HEK293 (cell line): ENCODE measurements around the gene CLGN.

Experiments
- KLF16 ChIP-seq: fragments of 450-650 bp; formaldehyde crosslinking; IDR thresholded peaks from 2 replicates; pipeline ENCODE4 v1.5.1; 2017; ENCODE audit warnings: missing biosample characterization, missing genetic modification characterization
- SP7 ChIP-seq: fragments of 450-650 bp; formaldehyde crosslinking; IDR thresholded peaks from 2 replicates; pipeline ENCODE4 v1.5.1; 2016; ENCODE audit warnings: missing biosample characterization, missing genetic modification characterization
- ZNF121 ChIP-seq: fragments of 450-650 bp; formaldehyde crosslinking; IDR thresholded peaks from 2 replicates; pipeline ENCODE4 v1.5.1; 2016; ENCODE audit warnings: missing biosample characterization, missing genetic modification characterization
- ZNF274 ChIP-seq, 2 experiments: fragments of 200-500 bp in 1 of 2; fragments of 450-650 bp in 1 of 2; sonication (Bioruptor generic) in 1 of 2; formaldehyde crosslinking in 1 of 2; IDR thresholded peaks; 2 replicates each; pipeline versions ENCODE4 v1.5.1 to v1.6.1; 2014 to 2016; ENCODE audit warnings: borderline replicate concordance in 1 of 2, inconsistent platforms in 1 of 2, low read length in 1 of 2, missing biosample characterization in 1 of 2, missing genetic modification characterization in 1 of 2
- ZNF561 ChIP-seq: fragments of 450-650 bp; IDR thresholded peaks from 2 replicates; pipeline ENCODE4 v1.5.1; 2018; ENCODE audit warnings: missing biosample characterization, missing genetic modification characterization, borderline replicate concordance
- ZNF677 ChIP-seq: fragments of 450-650 bp; IDR thresholded peaks from 2 replicates; pipeline ENCODE4 v1.5.0; 2018; ENCODE audit warnings: missing biosample characterization, mild to moderate bottlenecking, missing genetic modification characterization, moderate library complexity
- ZNF701 ChIP-seq: fragments of 450-650 bp; formaldehyde crosslinking; IDR thresholded peaks from 2 replicates; pipeline ENCODE4 v1.5.1; 2016; ENCODE audit warnings: missing biosample characterization, missing genetic modification characterization
- TF ChIP-seq, protein P1 (sequence below): fragments of 450-650 bp; formaldehyde crosslinking; IDR thresholded peaks from 2 replicates; pipeline ENCODE4 v1.5.1; 2016; ENCODE audit warnings: missing biosample characterization, missing genetic modification characterization
- TF ChIP-seq, protein P2 (sequence below): fragments of 450-650 bp; formaldehyde crosslinking; conservative IDR thresholded peaks from 2 replicates; pipeline ENCODE4 v1.5.1; 2016; ENCODE audit warnings: low read depth, missing biosample characterization, missing genetic modification characterization
- TF ChIP-seq, protein P3 (sequence below): fragments of 450-650 bp; formaldehyde crosslinking; IDR thresholded peaks from 2 replicates; pipeline ENCODE4 v1.5.1; 2016; ENCODE audit warnings: missing biosample characterization, missing genetic modification characterization
- TF ChIP-seq, protein P4 (sequence below): fragments of 450-650 bp; formaldehyde crosslinking; IDR thresholded peaks from 2 replicates; pipeline ENCODE4 v1.5.1; 2016; ENCODE audit warnings: missing biosample characterization, missing genetic modification characterization
- TF ChIP-seq, protein P5 (sequence below): fragments of 450-650 bp; formaldehyde crosslinking; IDR thresholded peaks from 2 replicates; pipeline ENCODE4 v1.5.1; 2016; ENCODE audit warnings: missing biosample characterization, missing genetic modification characterization, borderline replicate concordance

DNA sequence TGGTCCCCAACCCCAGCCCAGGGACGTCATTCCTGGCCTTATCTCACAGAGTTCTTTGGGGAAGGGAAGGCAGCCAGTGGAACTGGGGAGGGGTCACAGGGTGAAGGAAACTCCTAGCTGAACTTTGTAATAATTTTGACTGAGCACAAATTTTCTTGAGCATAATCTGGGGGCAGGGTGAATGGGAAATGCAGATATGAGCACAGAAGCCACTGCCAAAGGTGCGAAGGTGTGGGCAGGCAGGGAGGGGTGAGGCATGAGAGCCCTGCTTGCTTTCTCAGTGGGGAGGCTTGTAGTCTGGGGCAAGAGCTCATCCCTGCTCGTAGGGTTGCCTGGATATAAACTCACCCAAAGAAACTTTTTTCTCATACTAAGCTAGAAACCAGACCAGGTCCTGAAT is 35.7 kb upstream of the CLGN start:
- TF ChIP-seq ZNF677 (tag by site-specific recombination) (no peak), KLF16 (tag by site-specific recombination) (no peak), ZNF274 (IDR thresholded peaks at IDR 0.05; ENCODE audit: low read length) (no peak), ZNF274 (tag by site-specific recombination; IDR thresholded peaks at IDR 0.05; ENCODE audit: borderline replicate concordance) (no peak), ZNF561 (no peak), ZNF121 (tag by site-specific recombination) (no peak), SP7 (tag by site-specific recombination) (no peak), ZNF701 (tag by site-specific recombination) (no peak)
- TF ChIP-seq, protein P1, sequence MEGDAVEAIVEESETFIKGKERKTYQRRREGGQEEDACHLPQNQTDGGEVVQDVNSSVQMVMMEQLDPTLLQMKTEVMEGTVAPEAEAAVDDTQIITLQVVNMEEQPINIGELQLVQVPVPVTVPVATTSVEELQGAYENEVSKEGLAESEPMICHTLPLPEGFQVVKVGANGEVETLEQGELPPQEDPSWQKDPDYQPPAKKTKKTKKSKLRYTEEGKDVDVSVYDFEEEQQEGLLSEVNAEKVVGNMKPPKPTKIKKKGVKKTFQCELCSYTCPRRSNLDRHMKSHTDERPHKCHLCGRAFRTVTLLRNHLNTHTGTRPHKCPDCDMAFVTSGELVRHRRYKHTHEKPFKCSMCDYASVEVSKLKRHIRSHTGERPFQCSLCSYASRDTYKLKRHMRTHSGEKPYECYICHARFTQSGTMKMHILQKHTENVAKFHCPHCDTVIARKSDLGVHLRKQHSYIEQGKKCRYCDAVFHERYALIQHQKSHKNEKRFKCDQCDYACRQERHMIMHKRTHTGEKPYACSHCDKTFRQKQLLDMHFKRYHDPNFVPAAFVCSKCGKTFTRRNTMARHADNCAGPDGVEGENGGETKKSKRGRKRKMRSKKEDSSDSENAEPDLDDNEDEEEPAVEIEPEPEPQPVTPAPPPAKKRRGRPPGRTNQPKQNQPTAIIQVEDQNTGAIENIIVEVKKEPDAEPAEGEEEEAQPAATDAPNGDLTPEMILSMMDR = no peak
- TF ChIP-seq, protein P2, sequence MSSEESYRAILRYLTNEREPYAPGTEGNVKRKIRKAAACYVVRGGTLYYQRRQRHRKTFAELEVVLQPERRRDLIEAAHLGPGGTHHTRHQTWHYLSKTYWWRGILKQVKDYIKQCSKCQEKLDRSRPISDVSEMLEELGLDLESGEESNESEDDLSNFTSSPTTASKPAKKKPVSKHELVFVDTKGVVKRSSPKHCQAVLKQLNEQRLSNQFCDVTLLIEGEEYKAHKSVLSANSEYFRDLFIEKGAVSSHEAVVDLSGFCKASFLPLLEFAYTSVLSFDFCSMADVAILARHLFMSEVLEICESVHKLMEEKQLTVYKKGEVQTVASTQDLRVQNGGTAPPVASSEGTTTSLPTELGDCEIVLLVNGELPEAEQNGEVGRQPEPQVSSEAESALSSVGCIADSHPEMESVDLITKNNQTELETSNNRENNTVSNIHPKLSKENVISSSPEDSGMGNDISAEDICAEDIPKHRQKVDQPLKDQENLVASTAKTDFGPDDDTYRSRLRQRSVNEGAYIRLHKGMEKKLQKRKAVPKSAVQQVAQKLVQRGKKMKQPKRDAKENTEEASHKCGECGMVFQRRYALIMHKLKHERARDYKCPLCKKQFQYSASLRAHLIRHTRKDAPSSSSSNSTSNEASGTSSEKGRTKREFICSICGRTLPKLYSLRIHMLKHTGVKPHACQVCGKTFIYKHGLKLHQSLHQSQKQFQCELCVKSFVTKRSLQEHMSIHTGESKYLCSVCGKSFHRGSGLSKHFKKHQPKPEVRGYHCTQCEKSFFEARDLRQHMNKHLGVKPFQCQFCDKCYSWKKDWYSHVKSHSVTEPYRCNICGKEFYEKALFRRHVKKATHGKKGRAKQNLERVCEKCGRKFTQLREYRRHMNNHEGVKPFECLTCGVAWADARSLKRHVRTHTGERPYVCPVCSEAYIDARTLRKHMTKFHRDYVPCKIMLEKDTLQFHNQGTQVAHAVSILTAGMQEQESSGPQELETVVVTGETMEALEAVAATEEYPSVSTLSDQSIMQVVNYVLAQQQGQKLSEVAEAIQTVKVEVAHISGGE = no peak
- TF ChIP-seq, protein P3, sequence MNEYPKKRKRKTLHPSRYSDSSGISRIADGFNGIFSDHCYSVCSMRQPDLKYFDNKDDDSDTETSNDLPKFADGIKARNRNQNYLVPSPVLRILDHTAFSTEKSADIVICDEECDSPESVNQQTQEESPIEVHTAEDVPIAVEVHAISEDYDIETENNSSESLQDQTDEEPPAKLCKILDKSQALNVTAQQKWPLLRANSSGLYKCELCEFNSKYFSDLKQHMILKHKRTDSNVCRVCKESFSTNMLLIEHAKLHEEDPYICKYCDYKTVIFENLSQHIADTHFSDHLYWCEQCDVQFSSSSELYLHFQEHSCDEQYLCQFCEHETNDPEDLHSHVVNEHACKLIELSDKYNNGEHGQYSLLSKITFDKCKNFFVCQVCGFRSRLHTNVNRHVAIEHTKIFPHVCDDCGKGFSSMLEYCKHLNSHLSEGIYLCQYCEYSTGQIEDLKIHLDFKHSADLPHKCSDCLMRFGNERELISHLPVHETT = no peak
- TF ChIP-seq, protein P4, sequence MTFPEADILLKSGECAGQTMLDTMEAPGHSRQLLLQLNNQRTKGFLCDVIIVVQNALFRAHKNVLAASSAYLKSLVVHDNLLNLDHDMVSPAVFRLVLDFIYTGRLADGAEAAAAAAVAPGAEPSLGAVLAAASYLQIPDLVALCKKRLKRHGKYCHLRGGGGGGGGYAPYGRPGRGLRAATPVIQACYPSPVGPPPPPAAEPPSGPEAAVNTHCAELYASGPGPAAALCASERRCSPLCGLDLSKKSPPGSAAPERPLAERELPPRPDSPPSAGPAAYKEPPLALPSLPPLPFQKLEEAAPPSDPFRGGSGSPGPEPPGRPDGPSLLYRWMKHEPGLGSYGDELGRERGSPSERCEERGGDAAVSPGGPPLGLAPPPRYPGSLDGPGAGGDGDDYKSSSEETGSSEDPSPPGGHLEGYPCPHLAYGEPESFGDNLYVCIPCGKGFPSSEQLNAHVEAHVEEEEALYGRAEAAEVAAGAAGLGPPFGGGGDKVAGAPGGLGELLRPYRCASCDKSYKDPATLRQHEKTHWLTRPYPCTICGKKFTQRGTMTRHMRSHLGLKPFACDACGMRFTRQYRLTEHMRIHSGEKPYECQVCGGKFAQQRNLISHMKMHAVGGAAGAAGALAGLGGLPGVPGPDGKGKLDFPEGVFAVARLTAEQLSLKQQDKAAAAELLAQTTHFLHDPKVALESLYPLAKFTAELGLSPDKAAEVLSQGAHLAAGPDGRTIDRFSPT (tag by site-specific recombination) = no peak
- TF ChIP-seq, protein P5, sequence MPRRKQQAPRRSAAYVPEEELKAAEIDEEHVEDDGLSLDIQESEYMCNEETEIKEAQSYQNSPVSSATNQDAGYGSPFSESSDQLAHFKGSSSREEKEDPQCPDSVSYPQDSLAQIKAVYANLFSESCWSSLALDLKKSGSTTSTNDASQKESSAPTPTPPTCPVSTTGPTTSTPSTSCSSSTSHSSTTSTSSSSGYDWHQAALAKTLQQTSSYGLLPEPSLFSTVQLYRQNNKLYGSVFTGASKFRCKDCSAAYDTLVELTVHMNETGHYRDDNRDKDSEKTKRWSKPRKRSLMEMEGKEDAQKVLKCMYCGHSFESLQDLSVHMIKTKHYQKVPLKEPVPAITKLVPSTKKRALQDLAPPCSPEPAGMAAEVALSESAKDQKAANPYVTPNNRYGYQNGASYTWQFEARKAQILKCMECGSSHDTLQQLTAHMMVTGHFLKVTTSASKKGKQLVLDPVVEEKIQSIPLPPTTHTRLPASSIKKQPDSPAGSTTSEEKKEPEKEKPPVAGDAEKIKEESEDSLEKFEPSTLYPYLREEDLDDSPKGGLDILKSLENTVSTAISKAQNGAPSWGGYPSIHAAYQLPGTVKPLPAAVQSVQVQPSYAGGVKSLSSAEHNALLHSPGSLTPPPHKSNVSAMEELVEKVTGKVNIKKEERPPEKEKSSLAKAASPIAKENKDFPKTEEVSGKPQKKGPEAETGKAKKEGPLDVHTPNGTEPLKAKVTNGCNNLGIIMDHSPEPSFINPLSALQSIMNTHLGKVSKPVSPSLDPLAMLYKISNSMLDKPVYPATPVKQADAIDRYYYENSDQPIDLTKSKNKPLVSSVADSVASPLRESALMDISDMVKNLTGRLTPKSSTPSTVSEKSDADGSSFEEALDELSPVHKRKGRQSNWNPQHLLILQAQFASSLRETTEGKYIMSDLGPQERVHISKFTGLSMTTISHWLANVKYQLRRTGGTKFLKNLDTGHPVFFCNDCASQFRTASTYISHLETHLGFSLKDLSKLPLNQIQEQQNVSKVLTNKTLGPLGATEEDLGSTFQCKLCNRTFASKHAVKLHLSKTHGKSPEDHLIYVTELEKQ = no peak
